Measurements from ENCODE around the gene HSCB. TPM values are rescaled to one million over a fixed set of nuclear protein-coding genes. Genes with fewer than 3 reads are reported as not detected.

HSCB gene
- 13.8 and 16.5 TPM in 2 replicates for total RNA-seq

GRCh38 chr22:28741785-28742561 is at the start of gene HSCB, which contains the start of gene CHEK2:
Gene HSCB (plus strand): TSS chr22:28742039. CDS start chr22:28742096, 57 bp downstream.
Gene CHEK2 (minus strand): TSS chr22:28741820. CDS start chr22:28734721, 7,099 bp downstream.

GRCh38 chr22:28772633-28773460 is 31.0 kb downstream of the HSCB start, which contains the start of gene CCDC117:
Gene CCDC117 (plus strand): TSS chr22:28772695. CDS start chr22:28772850, 155 bp downstream.

GRCh38 chr22:28800308-28801041 is 58.6 kb downstream of the HSCB start, which contains the start of gene XBP1:
Gene XBP1 (minus strand): TSS chr22:28800569.

Other genes starting within 250 kb of the HSCB start
- 11.1 and 20.3 TPM in 2 replicates for gene TTC28, start 62.2 kb upstream of the HSCB start, total RNA-seq
- 16.5 and 20.3 TPM in 2 replicates for gene CHEK2, start 219 bp upstream of the HSCB start, total RNA-seq
- gene CCDC117, start 30.7 kb downstream of the HSCB start, total RNA-seq = 17.8 and 20.7 TPM in 2 replicates
- gene XBP1, start 58.5 kb downstream of the HSCB start, total RNA-seq = 186 and 192 TPM in 2 replicates
- 2.5 and 4.0 TPM in 2 replicates for gene ZNRF3, start 141.5 kb downstream of the HSCB start, total RNA-seq

All from regular cardiac myocyte (primary cell).